VCaP (cell line): Measurements from ENCODE around the gene HCFC2.
A peak's percentile ranks its signal among the peaks of the same experiment; 100 is the strongest.

Experiments
- H3K27ac ChIP-seq: fragments of 450-650 bp; 2 replicates; pipeline ENCODE4 v1.5.1; 2017
- CTCF ChIP-seq: fragments of 450-650 bp; conservative IDR thresholded peaks from 2 replicates; pipeline ENCODE4 v1.5.1; 2017; ENCODE audit warnings: mild to moderate bottlenecking, moderate library complexity

The HCFC2 gene

GRCh38 chr12:104126548-104126947, 62.2 kb downstream of the HCFC2 start:
- TF ChIP-seq CTCF = no peak
- peak overlapping the region; percentile 29 for H3K27ac ChIP-seq

- peak overlapping the region; percentile 83 for H3K27ac ChIP-seq
- TF ChIP-seq CTCF = no peak
These were observed 66.4 kb downstream of the HCFC2 start for GRCh38 chr12:104130760-104131159.

- H3K27ac ChIP-seq = peak overlapping the region; percentile 83
- TF ChIP-seq CTCF = no peak
These were observed 67.3 kb downstream of the HCFC2 start for GRCh38 chr12:104131609-104132008.

- peak overlapping the region; percentile 83 for H3K27ac ChIP-seq
- no peak for TF ChIP-seq CTCF
These were observed 68.1 kb downstream of the HCFC2 start for GRCh38 chr12:104132351-104132956.

- H3K27ac ChIP-seq = peak overlapping the region; percentile 83
- TF ChIP-seq CTCF = no peak
These were observed 69.0 kb downstream of the HCFC2 start for GRCh38 chr12:104133321-104133720.

GRCh38 chr12:104133866-104134265, 69.5 kb downstream of the HCFC2 start:
- peak overlapping the region; percentile 83 for H3K27ac ChIP-seq
- TF ChIP-seq CTCF = no peak

- TF ChIP-seq CTCF = no peak
- peak overlapping the region; percentile 83; the same call in 1 of the 2 replicates for H3K27ac ChIP-seq
These were observed 70.6 kb downstream of the HCFC2 start for GRCh38 chr12:104134882-104135281.
